ENCODE data around the gene KCNJ1. TPM values are rescaled to one million over a fixed set of nuclear protein-coding genes. Genes with fewer than 3 reads are reported as not detected.

KCNJ1 gene
- total and polyA plus RNA-seq, 2 of the 8 experiments (the other 6 are each of a cell fraction or from before 2014, with no cell fraction given): 0.17 to 0.23 TPM

DNA sequence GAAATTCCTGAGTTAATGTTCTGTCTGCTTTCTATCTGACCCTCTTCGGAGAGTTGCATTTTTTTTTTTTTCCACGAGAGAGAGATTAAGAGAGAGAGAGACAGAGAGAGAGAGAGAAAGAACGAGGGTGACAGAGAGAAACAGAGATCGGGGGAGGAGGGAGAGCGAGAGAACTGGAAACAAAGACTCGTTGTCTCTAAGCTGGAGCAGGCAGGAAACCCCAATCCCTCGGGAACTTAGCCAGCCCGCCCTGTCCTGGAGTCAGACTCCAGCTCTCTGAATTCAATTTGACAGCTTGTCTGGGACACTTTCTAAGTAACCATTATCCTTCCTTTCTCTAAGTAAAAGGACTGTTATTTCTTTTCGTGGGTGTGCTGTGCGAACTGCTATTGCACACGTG is 76.9 kb downstream of the KCNJ1 start:
- no peak overlapping the region for H2AFZ ChIP-seq (ENCODE audit: low read length)
- 0 out of 2 replicates have a peak overlapping the region, but pooled peaks have one; percentile 72 for H2BK15ac ChIP-seq (ENCODE audit: low read length)
- H2BK5ac ChIP-seq (ENCODE audit: low read depth, low read length): no peak overlapping the region
- no peak overlapping the region for H3K14ac ChIP-seq (ENCODE audit: insufficient read length)
- no peak overlapping the region for H3K9ac ChIP-seq (replicated peaks in 1 of 4; ENCODE audit: extremely low read depth in 1 of 4, low read depth in 3 of 4, low read length in 3 of 4)
- H3K79me2 ChIP-seq (ENCODE audit: control insufficient read depth in 1 of 2, insufficient read depth in 2 of 2, low read length in 2 of 2): no peaks in the 10 kb centered on the region
- no peak overlapping the region for H2BK120ac ChIP-seq (replicated peaks; ENCODE audit: low read depth, low read length)
- no peak overlapping the region for H4K5ac ChIP-seq (ENCODE audit: insufficient read length, low read depth, low read length)
- H4K91ac ChIP-seq (replicated peaks; ENCODE audit: insufficient read length, low read length): no peak overlapping the region
- no peaks in the 10 kb centered on the region for H3K36me3 ChIP-seq (ENCODE audit: control insufficient read depth in 2 of 4, insufficient read depth in 4 of 4, low read length in 3 of 4)
- no peak overlapping the region for H3K4ac ChIP-seq (replicated peaks; ENCODE audit: insufficient read length, low read depth, low read length)
- no peak overlapping the region for H3K56ac ChIP-seq (replicated peaks; ENCODE audit: insufficient read length, low read depth, low read length)
- H3K23ac ChIP-seq (ENCODE audit: insufficient read length): no peak overlapping the region
- no peak overlapping the region for H3K27ac ChIP-seq (ENCODE audit: low read depth, low read length)
- H2BK12ac ChIP-seq (ENCODE audit: low read depth, low read length): no peak overlapping the region
- POLR2A ChIA-PET (ENCODE audit: partially characterized antibody): interaction anchor here (1.1 kb wide), 1 partner anchor 13 kb away, joined by 3 read pairs; no protein-coding TSS in a partner anchor
- 0 out of 2 replicates have a peak, but pooled peaks cover 1% of the 10 kb centered on the region for H3K23me2 ChIP-seq (ENCODE audit: low read depth, low read length)
- no peak overlapping the region for H3K4me3 ChIP-seq (ENCODE audit: extremely low read depth in 1 of 4, insufficient read depth in 2 of 4, low read depth in 3 of 4, low read length in 4 of 4)
- no peaks in the 10 kb centered on the region for H3K27me3 ChIP-seq (replicated peaks in 1 of 4; ENCODE audit: control insufficient read depth in 3 of 4, extremely low read depth in 1 of 4, insufficient read depth in 3 of 4, low read length in 3 of 4)
- H2BK20ac ChIP-seq (ENCODE audit: low read length): no peak overlapping the region
- H2AK5ac ChIP-seq (ENCODE audit: low read depth, low read length): no peak overlapping the region
- H4K8ac ChIP-seq (ENCODE audit: extremely low read depth, insufficient read depth, low read length): no peak overlapping the region
- no peak overlapping the region for H3K4me2 ChIP-seq (ENCODE audit: insufficient read depth in 1 of 2, low read depth in 2 of 2, low read length in 2 of 2)
- DNase-seq (ENCODE audit: low read depth in 1 of 2, low spot score in 2 of 2) (no peak), FAIRE-seq (no peak)
- H3K18ac ChIP-seq (ENCODE audit: extremely low read depth, low read length): no peak overlapping the region
- no peaks in the 10 kb centered on the region; the same call in 1 of the 2 replicates for H3K79me1 ChIP-seq (ENCODE audit: low read depth, low read length)
- CTCF ChIA-PET (ENCODE audit: partially characterized antibody): interaction anchor here (0.6 to 3.0 kb wide), 9 partner anchors 11 to 199 kb away, joined by 3 to 24 read pairs (median 5); no protein-coding TSS in a partner anchor
- 78% methylated on average over 9 of the region's 11 CpGs; no CpG with 5 or more reads in 1 of the 2 experiments for WGBS, 2 experiments (ENCODE audit: extremely low coverage in 1 of 2, insufficient coverage in 1 of 2, insufficient read length in 1 of 2, insufficient replicate concordance in 2 of 2, low coverage in 1 of 2, low lambda C conversion rate in 2 of 2, missing lambda C conversion rate in 1 of 2)
- H3K4me1 ChIP-seq (replicated peaks in 1 of 4; ENCODE audit: control insufficient read depth in 3 of 4, insufficient read depth in 4 of 4, low read length in 3 of 4): peaks cover 0 to 9% (median 2%) of the 10 kb centered on the region in 4 experiments; a peak in 3 of 7 replicates
- H4K20me1 ChIP-seq (replicated peaks in 1 of 2; ENCODE audit: control insufficient read depth in 1 of 2, insufficient read depth in 2 of 2, low read length in 2 of 2): no peaks in the 10 kb centered on the region
- H3K9me3 ChIP-seq (ENCODE audit: insufficient read depth in 2 of 2, low read depth in 1 of 2, low read length in 1 of 2): no peaks in the 10 kb centered on the region
- TF ChIP-seq KDM1A (IDR thresholded peaks at IDR 0.05; ENCODE audit: borderline replicate concordance, low read length) (no peak), YY1 (IDR thresholded peaks at IDR 0.05; ENCODE audit: low read depth, low read length) (no peak), RFX5 (IDR thresholded peaks at IDR 0.05; ENCODE audit: borderline replicate concordance, low read depth, low read length) (no peak), RAD21 (IDR thresholded peaks at IDR 0.05 in 1 of 2, conservative IDR thresholded peaks at IDR 0.05 in 1 of 2; ENCODE audit: low read depth in 2 of 2, low read length in 2 of 2) (no peak), POLR2AphosphoS5 (IDR thresholded peaks at IDR 0.05; ENCODE audit: low read depth, low read length) (no peak), RXRA (IDR thresholded peaks at IDR 0.05; ENCODE audit: insufficient read depth, low read depth, low read length) (no peak)
- TF ChIP-seq, protein P1, sequence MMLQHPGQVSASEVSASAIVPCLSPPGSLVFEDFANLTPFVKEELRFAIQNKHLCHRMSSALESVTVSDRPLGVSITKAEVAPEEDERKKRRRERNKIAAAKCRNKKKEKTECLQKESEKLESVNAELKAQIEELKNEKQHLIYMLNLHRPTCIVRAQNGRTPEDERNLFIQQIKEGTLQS (IDR thresholded peaks at IDR 0.05; ENCODE audit: insufficient read depth, low read depth, low read length): no peak

Data from H1 (cell line).